ENCODE measurements around the gene CYP27A1. TPM values are rescaled to one million over a fixed set of nuclear protein-coding genes. Genes with fewer than 3 reads are reported as not detected.

Gene CYP27A1
- polyA plus RNA-seq, 1 donor = 21.2 TPM

DNA sequence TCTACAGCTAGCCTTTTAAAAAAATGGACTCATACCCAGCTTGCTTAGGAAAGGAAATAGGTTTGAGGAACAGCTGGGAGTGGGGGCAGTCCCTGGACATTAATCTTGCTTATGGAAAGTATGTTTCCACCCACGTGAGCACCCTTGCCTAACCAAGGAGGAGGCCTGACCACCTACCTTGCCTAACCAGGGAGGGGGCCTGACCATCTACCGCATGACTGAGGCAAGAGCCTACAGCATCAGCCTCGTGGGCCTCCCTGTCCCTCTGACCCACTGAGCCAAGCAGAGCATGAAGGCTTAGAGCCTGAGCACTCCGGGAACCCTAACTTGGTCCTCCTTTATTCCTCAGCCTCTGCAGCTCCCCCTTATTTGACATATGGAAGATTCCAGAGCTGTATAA lies 29.4 kb downstream of the CYP27A1 start:
- DNase-seq (ENCODE audit: low read depth) = no peak

DNA sequence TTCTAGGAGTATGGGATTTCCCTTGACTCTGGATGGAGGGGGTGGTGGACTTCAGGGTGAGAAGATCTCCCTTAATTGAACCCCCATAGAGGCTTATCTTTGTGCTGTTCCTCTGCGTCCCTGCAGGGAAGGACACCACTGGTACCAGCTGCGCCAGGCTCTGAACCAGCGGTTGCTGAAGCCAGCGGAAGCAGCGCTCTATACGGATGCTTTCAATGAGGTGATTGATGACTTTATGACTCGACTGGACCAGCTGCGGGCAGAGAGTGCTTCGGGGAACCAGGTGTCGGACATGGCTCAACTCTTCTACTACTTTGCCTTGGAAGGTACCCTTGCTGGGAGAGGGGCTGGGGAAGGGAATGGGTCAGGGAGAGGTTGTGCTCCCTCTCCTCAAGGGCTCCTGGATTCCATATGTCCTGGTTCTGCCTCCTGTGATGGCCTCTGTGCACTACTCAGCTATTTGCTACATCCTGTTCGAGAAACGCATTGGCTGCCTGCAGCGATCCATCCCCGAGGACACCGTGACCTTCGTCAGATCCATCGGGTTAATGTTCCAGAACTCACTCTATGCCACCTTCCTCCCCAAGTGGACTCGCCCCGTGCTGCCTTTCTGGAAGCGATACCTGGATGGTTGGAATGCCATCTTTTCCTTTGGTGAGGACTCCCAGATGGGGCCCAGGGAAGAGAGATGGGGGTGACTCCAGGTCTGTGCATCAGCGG lies 30.3 kb downstream of the CYP27A1 start:
- no peak for DNase-seq (ENCODE audit: low read depth)

DNA sequence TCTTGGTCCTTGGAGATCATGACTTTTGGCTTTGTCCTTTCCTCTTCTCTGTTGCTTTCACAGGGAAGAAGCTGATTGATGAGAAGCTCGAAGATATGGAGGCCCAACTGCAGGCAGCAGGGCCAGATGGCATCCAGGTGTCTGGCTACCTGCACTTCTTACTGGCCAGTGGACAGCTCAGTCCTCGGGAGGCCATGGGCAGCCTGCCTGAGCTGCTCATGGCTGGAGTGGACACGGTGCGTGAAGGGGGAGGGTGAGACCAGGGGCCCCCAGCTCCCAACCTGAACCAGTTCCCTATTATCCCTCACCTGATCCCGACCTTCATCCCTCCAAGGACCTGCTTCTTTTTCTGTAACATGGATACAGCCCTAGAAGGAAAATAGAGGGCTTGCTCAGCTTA lies 30.9 kb downstream of the CYP27A1 start:
- DNase-seq (ENCODE audit: low read depth) = no peak

DNA sequence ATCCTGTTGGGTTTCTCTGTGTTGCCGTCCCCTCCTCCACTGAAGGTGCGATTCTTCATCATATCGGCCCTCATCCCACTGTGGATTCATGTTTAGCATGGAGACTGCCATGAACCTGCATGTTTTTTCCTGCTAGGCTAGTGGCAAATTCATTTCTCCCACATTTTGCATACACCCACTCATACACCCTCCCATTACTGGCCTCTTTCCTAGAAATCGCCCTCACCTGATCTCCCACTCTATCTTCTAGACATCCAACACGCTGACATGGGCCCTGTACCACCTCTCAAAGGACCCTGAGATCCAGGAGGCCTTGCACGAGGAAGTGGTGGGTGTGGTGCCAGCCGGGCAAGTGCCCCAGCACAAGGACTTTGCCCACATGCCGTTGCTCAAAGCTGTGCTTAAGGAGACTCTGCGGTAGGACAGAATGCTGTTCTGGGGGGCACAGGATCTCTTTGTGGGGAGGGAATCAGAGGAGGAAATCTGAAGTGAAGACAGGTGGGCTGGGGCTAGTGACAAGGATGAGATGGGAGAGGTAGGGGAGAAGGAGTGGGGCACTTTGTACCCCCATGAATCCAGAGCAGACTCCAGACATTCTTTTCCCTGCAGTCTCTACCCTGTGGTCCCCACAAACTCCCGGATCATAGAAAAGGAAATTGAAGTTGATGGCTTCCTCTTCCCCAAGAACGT lies 32.0 kb downstream of the CYP27A1 start:
- DNase-seq (ENCODE audit: low read depth) = no peak

DNA sequence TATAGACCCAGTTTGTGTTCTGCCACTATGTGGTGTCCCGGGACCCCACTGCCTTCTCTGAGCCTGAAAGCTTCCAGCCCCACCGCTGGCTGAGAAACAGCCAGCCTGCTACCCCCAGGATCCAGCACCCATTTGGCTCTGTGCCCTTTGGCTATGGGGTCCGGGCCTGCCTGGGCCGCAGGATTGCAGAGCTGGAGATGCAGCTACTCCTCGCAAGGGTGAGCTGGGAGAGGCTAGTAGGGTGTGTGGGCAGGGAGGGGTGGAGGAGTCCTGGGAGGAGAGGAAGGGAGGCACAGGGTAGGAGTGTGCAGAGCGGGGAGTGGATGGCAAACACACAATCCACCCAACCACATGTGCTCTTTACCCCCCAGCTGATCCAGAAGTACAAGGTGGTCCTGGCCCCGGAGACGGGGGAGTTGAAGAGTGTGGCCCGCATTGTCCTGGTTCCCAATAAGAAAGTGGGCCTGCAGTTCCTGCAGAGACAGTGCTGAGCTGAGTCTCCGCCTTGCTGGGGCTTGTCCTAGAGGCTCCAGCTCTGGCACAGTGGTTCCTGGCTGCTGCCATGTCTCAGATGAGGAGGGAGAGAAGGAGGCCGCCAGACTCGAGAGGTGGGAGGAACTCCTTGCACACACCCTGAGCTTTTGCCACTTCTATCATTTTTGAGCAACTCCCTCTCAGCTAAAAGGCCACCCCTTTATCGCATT lies 32.7 kb downstream of the CYP27A1 start:
- DNase-seq (ENCODE audit: low read depth) = no peak

DNA sequence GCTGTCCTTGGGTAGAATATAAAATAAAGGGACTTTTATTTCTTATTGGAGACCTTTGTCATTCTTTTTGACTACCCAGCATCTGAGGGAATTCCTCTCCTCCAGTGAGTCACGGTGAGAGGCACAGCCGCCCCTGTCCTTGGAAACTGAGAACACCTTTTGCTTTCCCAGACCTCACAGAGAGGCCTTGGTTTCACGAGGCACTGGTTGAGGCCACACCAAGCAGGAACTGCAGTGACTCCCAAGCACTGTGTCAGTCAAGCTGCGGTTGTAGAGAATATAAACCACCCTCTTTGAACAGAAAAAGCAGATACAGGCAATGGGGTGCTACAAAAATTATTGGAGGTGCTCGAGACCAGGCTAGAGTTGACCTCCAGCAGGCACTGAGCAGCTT lies 33.3 kb downstream of the CYP27A1 start:
- no peak for DNase-seq (ENCODE audit: low read depth)

DNA sequence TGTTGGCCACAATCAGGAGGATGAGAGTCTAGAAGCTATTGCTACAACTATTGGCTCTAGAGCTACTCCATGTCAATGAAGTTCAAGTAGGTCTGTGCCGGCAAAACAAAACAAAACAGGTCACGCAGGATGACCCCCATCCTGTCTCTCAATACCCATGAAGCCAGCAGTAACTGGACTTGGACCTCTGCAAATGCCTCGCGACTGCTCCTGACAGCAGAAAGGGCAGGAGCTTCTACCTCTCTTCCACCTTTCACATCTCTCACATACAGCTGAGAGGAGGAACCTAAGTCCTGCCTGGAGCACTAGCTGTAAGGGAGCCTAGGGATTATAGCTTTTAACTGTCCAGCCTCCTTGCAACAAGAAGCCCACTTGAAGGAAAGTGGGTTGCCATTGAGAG lies 33.7 kb downstream of the CYP27A1 start:
- no peak for DNase-seq (ENCODE audit: low read depth)

DNA sequence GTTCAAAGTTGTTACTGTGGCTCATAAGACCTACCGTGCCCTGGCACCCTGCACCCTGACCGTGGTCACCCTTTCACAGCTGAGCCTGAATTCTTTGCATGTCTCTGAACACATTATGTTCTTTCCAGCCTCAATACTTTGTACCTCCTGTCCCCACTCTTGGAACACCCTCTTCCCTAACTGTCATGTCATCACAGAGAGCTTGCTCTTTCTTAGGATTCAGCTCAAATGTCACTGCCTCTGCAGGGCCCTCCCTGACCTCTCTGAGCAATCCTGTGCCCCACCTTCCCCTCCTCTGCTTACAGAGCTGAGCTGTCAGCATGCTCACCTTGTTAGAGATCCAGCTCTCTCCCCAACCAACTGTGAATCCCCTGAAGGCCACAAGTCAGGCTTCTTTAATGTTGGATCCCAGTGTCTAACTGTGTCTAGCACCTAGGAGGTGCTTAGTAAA lies 34.6 kb downstream of the CYP27A1 start:
- no peak for DNase-seq (ENCODE audit: low read depth)

DNA sequence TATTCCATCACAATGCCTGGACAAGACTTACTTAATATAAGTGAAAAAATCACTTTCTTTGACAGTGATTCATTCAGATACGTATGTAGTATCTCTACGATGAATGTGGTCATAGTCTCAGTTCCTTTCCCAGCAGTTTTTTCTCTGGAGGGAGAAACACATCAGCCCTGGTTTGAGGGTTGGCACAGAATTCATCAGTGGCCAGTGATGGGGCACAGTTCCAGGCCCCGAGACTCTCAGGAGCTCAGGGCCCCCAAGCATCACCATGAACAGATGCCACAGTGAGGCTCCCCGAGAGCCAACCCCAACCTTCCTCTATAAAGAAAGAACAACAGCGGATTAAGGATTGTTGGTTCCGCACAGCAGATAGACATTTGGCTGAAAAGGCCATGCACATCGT lies 37.1 kb downstream of the CYP27A1 start:
- DNase-seq (ENCODE audit: low read depth) = no peak

DNA sequence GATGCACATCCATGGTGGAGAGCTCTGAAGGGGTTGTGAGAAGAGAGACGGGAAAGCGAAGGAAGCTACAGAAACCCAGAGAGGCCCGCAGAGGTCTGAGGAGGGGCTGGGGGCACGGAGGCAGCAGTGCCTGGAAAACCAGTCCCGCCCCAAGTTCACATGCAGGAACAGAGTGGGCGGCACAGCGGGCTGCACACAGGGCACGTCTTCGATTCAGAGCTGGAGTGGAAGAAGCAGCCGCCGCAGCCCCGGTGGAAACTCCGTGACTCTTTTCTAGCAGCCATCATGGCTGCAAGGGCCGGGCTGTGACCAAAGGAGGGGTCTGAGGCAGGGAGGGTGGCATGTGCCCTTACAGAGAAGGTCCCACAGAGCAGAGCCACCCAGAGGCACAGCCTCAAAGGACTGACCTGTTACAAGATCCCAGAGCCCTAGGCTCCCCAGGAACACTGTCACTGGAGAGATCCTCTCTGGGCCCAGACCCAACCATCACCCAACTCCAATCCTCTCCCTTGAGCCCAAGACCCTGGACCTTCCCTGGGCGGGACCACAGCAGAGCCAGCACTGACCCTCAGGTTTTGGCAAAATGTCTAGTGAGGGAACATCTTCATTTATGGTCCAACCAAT lies 38.9 kb downstream of the CYP27A1 start:
- no peak for DNase-seq (ENCODE audit: low read depth)

DNA sequence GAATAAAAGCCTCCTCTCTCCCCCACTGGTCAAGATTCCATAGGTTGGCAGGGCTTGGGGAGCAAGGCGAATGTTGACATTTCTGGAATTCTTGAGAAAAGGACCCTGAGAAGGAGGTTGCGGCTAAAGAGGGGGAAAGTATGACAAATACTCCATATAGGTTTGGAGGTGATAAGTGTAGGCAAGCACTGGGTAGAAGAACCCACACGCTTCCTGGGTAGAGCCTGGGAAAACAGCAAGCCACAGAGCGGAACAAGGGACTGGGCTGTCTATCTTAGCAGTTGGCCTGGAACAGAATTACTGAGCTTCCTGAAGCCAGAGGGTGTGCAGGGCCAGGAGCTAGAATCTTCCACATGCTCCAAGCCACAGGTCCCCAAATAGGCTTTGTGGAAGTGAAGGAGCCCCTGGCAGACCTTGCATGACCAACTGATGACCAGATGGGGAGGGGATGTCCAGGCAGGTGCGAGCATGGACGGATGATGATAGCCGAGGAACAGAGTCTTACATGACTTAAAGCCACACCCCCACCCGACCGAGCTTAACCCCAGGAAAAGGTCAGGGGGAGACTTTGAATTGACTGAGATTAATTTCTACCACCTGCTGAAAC lies 39.8 kb downstream of the CYP27A1 start:
- DNase-seq (ENCODE audit: low read depth) = no peak

DNA sequence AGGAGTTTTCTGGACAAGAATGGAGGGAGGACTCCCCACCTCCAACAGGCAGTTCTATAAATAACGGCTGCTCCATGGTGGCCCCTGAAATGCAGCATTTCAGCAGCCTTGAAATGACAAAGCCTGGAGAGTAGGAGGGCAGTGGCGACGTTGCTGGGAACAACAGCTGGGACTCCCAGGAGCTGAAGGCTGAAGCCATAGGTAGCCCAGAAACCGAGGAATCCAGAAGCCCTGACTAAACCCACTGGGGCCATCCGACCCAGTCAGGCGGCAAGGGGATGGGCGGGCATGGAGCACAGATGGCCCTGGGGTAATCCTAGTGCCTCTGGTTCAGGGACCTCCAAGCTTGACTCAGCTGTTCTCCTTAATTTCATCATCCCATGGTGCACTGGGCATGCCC lies 40.7 kb downstream of the CYP27A1 start:
- DNase-seq (ENCODE audit: low read depth) = no peak

DNA sequence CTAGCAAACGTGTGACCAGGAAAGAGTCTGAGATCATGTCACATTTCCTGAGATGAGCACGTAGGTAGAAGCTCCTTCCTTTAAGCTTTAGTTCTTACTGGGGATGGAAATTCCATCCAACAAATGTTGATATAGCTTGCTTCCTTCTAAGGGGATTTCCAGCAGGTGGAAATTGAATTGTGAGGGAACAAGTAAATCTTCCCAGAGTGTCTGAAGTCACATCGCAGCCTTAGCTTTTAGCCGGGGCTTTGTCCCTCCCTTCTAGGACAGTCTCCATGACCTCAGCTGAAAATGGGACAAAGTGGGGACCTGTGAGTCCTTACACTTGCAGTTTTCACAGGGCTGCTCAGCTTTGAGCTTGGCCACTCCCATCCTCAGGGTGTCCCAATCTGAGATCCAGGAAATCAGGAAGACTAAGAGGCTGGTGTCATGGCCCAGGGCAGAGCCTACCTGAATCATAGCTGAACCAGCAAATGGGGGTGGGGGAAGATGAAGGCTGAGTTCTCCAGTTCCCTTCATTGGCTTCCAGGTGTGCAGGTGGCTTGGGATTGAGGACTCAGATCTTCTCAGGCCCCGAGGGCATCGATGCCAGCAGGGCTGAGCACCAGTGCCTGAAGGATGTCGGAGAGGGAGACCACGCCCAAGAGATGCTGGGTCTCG lies 41.4 kb downstream of the CYP27A1 start:
- no peak for DNase-seq (ENCODE audit: low read depth)

DNA sequence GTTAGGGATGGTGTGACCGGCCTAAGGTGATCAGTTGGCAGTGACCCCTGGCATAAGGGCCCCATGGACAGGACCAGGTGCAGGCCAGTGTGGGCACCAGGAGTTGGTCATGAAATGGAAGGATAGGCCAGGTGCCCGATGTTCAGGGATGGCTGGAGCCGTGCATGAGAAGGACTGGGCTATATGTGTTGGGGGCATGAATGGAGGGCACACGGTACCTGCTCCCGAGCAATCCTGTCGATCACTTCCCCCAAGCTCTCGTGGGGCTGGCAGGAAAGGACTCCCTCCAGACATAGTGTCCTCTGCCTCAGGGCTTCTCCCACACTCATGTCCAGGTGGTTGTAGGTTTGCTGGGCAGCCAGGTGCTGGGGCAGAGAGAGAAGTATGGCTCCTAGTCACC lies 42.1 kb downstream of the CYP27A1 start:
- DNase-seq (ENCODE audit: low read depth) = no peak

DNA sequence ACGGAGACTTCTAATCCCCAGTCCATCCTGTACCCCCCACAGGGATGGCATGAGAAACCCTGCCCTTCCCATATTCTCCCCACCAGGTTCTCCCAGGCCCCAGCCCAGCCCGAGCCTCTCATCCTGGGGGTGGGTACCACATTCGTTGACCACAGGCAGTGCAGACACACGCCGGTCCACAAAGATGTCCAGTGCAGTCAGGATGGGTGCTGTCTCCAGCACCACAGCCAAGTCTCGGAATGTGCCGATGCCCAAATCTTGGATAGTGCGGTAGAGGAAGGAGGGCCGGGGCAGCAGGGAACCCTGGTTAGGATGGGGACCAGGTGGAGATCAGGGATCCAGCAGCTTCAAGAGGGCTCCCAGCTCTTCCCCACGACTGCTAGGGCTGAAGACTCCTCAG lies 44.8 kb downstream of the CYP27A1 start:
- DNase-seq (ENCODE audit: low read depth) = no peak

DNA sequence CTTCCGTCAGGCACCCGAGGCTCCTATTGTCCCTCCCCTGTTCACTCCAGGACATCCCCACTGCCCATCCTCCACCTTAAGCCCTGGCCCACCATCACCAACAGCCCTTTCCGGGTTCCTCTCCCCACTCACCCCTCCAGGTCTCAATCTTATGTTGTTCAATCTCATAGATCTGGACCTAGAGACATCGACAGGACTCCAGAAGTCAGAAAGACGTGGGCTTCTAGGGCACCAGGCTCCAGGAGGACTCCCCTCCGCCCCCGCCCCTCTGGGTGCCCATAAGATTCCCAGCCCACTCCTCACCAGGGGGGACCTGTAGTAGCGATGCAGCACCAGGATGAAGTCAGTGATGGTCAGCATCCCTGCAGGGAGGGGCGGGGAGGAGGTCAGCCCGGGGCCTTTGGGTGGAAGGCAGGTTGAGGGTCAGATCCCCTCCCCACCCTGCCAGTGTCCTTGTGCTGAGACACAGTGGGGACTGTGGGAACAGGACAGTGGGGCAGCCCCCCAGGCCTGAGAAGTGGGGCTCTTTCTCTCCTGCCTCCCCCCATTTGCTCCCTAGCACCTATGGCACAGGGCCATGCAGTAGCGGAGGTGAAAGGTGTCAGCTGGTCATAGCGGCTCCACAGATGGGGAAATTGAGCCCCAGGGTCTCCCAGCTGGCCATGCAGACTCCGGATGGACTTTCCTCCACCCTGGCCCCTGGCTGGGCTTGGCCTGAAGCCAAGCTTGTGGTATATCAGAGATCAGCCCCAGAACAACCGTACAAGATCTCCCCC lies 45.9 kb downstream of the CYP27A1 start:
- DNase-seq (ENCODE audit: low read depth) = no peak

DNA sequence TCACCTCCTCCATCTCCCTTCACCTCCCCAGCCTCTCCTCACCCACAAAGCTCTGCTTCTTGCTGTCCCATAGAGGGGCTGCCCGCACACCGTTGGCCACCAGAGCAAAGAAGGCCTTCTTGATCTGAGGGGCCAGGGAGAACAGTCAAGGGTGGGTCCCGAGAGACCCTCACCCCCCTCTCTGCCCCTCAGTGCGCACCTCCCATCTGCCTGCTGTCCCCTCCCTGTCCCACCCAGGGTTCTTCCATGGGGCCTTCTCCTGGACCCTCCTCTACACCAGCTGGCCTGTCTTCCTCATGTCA lies 46.5 kb downstream of the CYP27A1 start:
- DNase-seq (ENCODE audit: low read depth) = no peak

DNA sequence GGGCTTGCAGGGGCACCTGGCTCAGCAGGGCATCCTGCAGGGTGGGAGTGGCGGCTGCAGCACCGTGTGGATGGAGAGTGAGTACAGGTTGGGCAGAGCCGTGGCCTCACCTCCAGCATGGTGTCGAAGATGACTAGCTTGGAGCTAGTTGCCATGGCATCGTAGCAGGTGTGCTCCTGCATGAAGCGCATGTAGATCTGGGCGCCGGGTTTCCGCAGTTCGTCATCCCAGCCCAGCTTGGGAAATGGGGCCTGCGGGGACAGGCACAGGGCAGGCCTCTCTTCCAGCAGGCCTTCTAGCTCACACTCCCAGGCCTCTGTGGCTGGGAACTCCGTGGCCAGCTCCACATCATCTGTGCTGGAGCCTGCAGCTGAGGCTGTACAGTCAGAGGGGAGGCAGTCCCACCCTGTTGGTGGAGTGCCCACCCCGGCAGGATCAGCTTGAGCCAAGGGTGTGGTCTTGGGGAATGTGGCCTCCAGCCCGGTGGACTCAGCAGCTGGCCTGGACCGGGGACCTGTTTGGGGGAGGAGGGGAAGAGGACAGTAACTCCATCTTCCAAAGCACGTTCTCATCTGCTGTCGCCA lies 48.0 kb downstream of the CYP27A1 start:
- DNase-seq (ENCODE audit: low read depth) = peak; percentile 43

DNA sequence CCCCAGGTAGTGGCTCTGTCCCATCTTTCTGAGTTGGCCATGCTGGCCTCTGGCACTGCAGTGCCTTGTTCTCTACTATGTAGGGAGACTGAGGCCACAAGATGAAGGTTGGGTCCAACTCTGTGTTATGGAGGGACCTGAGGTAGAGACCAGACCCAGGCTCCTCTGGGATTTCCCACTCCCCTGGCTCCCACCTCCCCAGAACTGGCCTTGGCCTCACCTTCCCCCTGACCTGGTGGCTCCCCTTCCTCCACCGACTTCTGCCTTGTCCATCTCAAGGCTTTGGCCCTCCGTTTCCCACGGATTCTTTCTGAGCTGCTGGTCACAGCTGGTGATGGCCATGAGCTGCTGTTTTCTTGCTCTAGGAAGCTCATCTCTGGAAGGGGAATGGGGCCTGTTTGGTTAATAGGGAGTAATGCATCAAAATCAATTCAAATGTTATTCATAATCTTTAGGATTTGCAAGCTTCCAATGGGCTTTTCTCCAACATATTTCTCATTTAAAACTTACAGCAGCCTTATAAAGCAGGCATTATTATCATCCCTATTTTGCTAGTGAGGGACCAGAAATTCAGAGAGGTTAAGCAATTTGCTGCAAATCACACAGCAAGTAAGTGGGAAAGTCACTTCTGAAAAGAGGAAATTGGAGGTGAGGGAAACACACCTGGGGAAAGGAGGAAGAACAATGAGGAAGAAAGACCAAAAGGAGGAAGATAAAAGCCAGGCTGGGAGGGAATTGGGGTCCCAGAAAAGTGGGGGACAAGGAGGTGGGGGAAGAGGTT lies 48.8 kb downstream of the CYP27A1 start:
- DNase-seq (ENCODE audit: low read depth) = no peak
